ENCODE measurements around the gene ELFN2. TPM values are rescaled to one million over a fixed set of nuclear protein-coding genes. Genes with fewer than 3 reads are reported as not detected.

The ELFN2 gene
- total RNA-seq, 3 donors from 2014 or later: 0.35 to 0.54 TPM; not detected in 1

DNA sequence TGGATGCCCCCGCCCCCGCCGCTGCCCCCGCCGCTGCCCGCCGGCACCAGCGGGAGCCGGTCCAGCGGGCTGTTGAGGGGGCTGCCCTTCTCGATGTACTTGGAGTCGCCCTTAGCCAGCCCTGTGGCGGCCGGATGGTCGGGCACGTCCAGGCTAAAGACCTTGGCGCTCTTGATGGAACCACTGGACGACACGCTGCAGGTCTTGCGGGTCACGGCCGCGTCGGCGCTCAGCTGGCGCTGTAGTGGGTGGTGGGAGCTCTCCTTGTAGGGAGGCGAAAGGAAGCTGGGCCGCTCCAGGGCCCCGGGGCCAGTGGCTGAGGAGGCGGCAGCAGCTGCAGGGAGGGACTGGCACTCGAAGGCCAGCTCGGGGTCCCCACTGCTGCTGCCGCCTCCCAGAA is 53.8 kb downstream of the ELFN2 start:
- H3K4me3 ChIP-seq: no peak overlapping the region
- H3K4me1 ChIP-seq (ENCODE audit: low read depth): no peaks in the 10 kb centered on the region
- no peak for ATAC-seq
- DNase-seq: no peak
- no peaks in the 10 kb centered on the region for H3K9me3 ChIP-seq
- TF ChIP-seq, protein P1, sequence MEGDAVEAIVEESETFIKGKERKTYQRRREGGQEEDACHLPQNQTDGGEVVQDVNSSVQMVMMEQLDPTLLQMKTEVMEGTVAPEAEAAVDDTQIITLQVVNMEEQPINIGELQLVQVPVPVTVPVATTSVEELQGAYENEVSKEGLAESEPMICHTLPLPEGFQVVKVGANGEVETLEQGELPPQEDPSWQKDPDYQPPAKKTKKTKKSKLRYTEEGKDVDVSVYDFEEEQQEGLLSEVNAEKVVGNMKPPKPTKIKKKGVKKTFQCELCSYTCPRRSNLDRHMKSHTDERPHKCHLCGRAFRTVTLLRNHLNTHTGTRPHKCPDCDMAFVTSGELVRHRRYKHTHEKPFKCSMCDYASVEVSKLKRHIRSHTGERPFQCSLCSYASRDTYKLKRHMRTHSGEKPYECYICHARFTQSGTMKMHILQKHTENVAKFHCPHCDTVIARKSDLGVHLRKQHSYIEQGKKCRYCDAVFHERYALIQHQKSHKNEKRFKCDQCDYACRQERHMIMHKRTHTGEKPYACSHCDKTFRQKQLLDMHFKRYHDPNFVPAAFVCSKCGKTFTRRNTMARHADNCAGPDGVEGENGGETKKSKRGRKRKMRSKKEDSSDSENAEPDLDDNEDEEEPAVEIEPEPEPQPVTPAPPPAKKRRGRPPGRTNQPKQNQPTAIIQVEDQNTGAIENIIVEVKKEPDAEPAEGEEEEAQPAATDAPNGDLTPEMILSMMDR (IDR thresholded peaks at IDR 0.05): no peak
- intact Hi-C loops (cut with DNase I, micrococcal nuclease): no loop called here
- no peaks in the 10 kb centered on the region for H3K36me3 ChIP-seq (ENCODE audit: low read depth)

DNA sequence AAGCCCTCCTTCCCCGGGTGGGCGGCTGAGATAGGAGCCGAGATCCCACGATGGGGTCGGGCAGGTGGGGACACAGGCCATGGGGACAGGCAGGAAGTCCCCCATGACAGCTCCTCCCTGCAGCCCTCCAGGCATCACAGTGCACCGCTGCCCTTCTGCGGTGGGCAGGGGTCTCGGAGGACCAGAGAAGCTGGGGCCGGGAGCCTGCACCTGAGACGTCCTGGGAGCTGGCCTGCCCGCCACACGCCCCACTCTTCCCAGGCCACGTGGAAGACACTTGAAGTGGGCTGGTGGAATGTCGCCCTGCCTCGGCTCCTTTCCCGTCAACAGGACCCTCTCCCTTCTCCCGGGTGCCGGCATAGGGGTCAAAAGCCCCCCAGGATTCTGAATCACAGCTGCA is 55.4 kb downstream of the ELFN2 start:
- no peak for ATAC-seq
- H3K36me3 ChIP-seq (ENCODE audit: low read depth): no peaks in the 10 kb centered on the region

DNA sequence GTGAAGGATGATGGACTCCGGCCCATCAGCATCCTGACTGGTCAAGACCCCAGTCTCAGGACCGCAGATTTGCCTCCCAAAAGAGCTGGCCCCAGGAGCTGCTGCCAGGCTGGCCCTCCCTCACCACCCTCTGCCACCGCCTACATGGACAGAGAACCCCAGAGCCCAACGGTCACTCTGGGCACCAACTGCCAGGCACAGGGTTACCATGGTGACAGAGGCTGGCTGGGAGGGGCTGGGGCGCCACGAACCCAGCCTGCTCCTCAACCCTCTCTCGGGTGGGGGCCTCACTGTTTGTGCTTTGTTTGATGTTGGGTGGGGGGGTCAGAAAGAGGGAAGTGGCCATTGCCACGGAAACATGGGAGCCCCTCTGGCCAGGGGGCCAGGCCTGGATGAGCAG is 55.8 kb downstream of the ELFN2 start:
- intact Hi-C loops (cut with DNase I, micrococcal nuclease): no loop called here
- TF ChIP-seq, protein P1 (IDR thresholded peaks at IDR 0.05): no peak
- Histone ChIP-seq H3K9me3 (no peaks in the 10 kb centered on the region), H3K4me3 (no peak overlapping the region), H3K4me1 (ENCODE audit: low read depth) (no peaks in the 10 kb centered on the region), H3K36me3 (ENCODE audit: low read depth) (no peaks in the 10 kb centered on the region)
- ATAC-seq (no peak), DNase-seq (no peak)

More for the DNA sequence above, 55.4 kb downstream of the ELFN2 start:
- Histone ChIP-seq H3K4me3 (no peak overlapping the region), H3K4me1 (ENCODE audit: low read depth) (no peaks in the 10 kb centered on the region), H3K9me3 (no peaks in the 10 kb centered on the region)
- TF ChIP-seq, protein P1 (IDR thresholded peaks at IDR 0.05): no peak
- no peak for DNase-seq
- intact Hi-C loops (cut with DNase I, micrococcal nuclease): no loop called here

DNA sequence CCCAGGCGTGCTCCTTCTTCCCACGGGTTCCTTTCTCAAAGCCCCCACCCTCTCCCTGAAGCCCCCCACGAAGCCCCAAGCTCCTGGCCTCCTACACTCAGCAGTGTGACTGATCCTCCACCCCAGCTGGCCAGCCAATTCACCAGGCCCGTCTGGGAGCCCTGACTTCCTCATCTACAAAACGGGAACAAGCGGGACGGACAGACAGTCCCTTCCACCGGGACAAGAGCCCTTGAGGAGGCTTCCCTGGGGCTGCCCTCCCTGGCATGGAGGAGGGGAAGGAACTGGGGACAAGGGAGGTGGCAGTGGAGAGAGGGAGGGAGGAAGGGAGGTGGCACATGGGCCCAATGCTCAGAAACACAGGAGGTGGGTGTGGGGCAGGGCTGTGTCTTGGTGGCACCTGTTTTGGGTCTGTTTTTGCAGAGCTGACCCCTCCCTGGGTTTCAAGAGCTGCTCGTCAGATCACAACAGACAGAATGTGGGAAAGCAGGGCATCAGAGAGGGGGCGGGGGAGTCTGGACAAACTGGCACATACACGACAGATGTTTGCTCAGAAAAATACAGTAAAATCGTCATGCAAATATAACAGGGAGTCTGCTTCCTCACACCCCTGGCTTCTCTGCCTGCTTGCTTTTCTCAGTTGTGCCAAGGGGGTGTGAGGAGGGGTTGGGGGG is 56.8 kb downstream of the ELFN2 start:
- intact Hi-C loops (cut with DNase I, micrococcal nuclease): no loop called here
- DNase-seq (peak in 1 of 3 donors; percentile 23), ATAC-seq (peak; percentile 53)
- TF ChIP-seq, protein P1 (IDR thresholded peaks at IDR 0.05): no peak
- H3K4me1 ChIP-seq (ENCODE audit: low read depth): no peaks in the 10 kb centered on the region
- no peaks in the 10 kb centered on the region for H3K9me3 ChIP-seq
- H3K4me3 ChIP-seq: no peak overlapping the region
- no peaks in the 10 kb centered on the region for H3K36me3 ChIP-seq (ENCODE audit: low read depth)

DNA sequence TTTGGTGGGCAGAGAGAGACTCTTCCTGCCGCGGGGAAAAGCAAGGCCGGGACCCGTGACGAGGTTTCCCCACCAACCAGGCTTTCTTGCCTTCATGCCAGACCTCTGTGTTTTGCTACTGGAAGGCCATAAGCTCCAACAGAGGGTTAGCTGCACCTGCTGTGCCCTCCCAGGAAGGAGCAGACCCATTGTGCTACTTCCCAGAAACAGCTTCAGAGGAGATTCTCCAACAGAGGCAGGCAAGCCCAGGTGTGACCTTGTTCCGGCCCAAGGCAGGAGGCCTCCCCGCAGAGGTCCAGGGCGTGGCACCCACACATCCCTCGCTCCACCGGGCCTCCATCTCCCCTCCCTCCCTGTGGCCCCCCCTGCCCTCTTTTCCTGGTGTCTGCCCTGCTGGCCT is 57.8 kb downstream of the ELFN2 start:
- DNase-seq: no peak
- Histone ChIP-seq H3K36me3 (ENCODE audit: low read depth) (no peaks in the 10 kb centered on the region), H3K9me3 (no peaks in the 10 kb centered on the region), H3K4me3 (no peak overlapping the region), H3K4me1 (ENCODE audit: low read depth) (no peaks in the 10 kb centered on the region)
- intact Hi-C loops (cut with DNase I, micrococcal nuclease): no loop called here
- TF ChIP-seq, protein P1 (IDR thresholded peaks at IDR 0.05): no peak
- ATAC-seq: no peak

DNA sequence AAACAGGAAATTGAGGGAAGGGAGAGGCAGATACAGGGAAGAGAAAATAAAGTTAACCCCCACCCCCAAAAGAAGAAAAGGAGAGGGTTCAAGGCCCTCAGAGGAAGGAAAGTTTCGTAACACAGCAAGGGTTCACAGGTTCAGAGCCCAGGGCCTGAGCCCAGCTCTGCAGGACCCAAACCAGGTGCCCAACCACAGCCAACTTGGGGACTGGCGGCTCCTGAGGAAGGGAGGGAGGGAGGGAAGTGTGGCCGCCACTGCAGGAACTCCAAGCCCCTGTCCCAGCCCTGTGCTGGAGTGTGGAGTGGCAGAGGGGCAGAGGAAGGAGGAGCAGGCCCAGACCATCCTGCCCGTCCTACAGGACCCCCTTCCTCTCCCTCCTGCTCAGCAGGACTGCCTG is 59.2 kb downstream of the ELFN2 start:
- Histone ChIP-seq H3K9me3 (no peaks in the 10 kb centered on the region), H3K4me3 (no peak overlapping the region), H3K4me1 (ENCODE audit: low read depth) (no peaks in the 10 kb centered on the region), H3K36me3 (ENCODE audit: low read depth) (no peaks in the 10 kb centered on the region)
- ATAC-seq: no peak
- intact Hi-C loops (cut with DNase I, micrococcal nuclease): no loop called here
- TF ChIP-seq, protein P1 (IDR thresholded peaks at IDR 0.05): no peak
- DNase-seq: no peak

Data from mucosa of descending colon (tissue), 3 donors.